Measurements from ENCODE around the gene RAB27A. TPM values are rescaled to one million over a fixed set of nuclear protein-coding genes. Genes with fewer than 3 reads are reported as not detected.

Gene RAB27A
- polyA plus RNA-seq, 1 donor (not counting 4 experiments of a cell fraction or from before 2014, with no cell fraction given): 10.8 TPM

- Histone ChIP-seq H3K9me1 (ENCODE audit: control insufficient read depth, extremely low read depth, insufficient read depth, low read length) (no peaks in the 10 kb centered on the region), H3K79me2 (ENCODE audit: control insufficient read depth, insufficient read depth, low read length) (no peaks in the 10 kb centered on the region), H3K4me1 (ENCODE audit: control insufficient read depth, extremely low read depth, insufficient read depth, low read length) (peaks cover 6% of the 10 kb centered on the region), H3K27ac (ENCODE audit: control insufficient read depth, insufficient read depth, low read length) (no peak overlapping the region), H2AFZ (ENCODE audit: control insufficient read depth, low read length) (no peak overlapping the region), H3K36me3 (ENCODE audit: control insufficient read depth in 2 of 2, extremely low read depth in 1 of 2, insufficient read depth in 2 of 2, low read length in 2 of 2) (no peaks in the 10 kb centered on the region), H4K20me1 (ENCODE audit: control insufficient read depth, extremely low read depth, insufficient read depth, low read length) (no peaks in the 10 kb centered on the region), H3K4me2 (ENCODE audit: control insufficient read depth, extremely low read depth, insufficient read depth, low read depth, low read length) (no peak overlapping the region), H3K9me3 (ENCODE audit: control insufficient read depth, low read depth, low read length) (no peaks in the 10 kb centered on the region), H3K9ac (ENCODE audit: control insufficient read depth, extremely low read depth, insufficient read depth, low read length) (no peak overlapping the region), H3K27me3 (ENCODE audit: control insufficient read depth, extremely low read depth, insufficient read depth, low read length) (no peaks in the 10 kb centered on the region), H3K4me3 (ENCODE audit: control insufficient read depth in 2 of 3, extremely low read depth in 1 of 3, insufficient read depth in 2 of 3, low read depth in 1 of 3, low read length in 3 of 3) (no peak overlapping the region)
- dilution Hi-C loops (cut with MboI; ENCODE audit: extremely low pct_ligation_motif_present, low sequenced_read_pairs): no loop called here
- TF ChIP-seq CTCF (optimal IDR thresholded peaks at IDR 0.05 in 1 of 3, IDR thresholded peaks at IDR 0.05 in 1 of 3, conservative IDR thresholded peaks at IDR 0.05 in 1 of 3; ENCODE audit: extremely low read depth in 1 of 3, insufficient read depth in 2 of 3, low read length in 3 of 3) (no peak), EZH2 (IDR thresholded peaks at IDR 0.05; ENCODE audit: low read length) (no peak)
- FAIRE-seq (no peak), DNase-seq (ENCODE audit: low read depth, low spot score) (no peak)
Observed at GRCh38 chr15:55276324-55276723, 13.3 kb downstream of the RAB27A start.

GRCh38 chr15:55270291-55270690 lies 19.3 kb downstream of the RAB27A start:
- Histone ChIP-seq H3K9me3 (ENCODE audit: control insufficient read depth, low read depth, low read length) (no peaks in the 10 kb centered on the region), H3K4me1 (ENCODE audit: control insufficient read depth, extremely low read depth, insufficient read depth, low read length) (no peaks in the 10 kb centered on the region), H3K27ac (ENCODE audit: control insufficient read depth, insufficient read depth, low read length) (no peak overlapping the region), H3K9me1 (ENCODE audit: control insufficient read depth, extremely low read depth, insufficient read depth, low read length) (no peaks in the 10 kb centered on the region), H3K9ac (ENCODE audit: control insufficient read depth, extremely low read depth, insufficient read depth, low read length) (no peak overlapping the region), H3K4me2 (ENCODE audit: control insufficient read depth, extremely low read depth, insufficient read depth, low read depth, low read length) (no peak overlapping the region), H3K4me3 (ENCODE audit: control insufficient read depth in 2 of 3, extremely low read depth in 1 of 3, insufficient read depth in 2 of 3, low read depth in 1 of 3, low read length in 3 of 3) (no peak overlapping the region), H3K79me2 (ENCODE audit: control insufficient read depth, insufficient read depth, low read length) (no peaks in the 10 kb centered on the region), H3K27me3 (ENCODE audit: control insufficient read depth, extremely low read depth, insufficient read depth, low read length) (no peaks in the 10 kb centered on the region), H4K20me1 (ENCODE audit: control insufficient read depth, extremely low read depth, insufficient read depth, low read length) (no peaks in the 10 kb centered on the region), H2AFZ (ENCODE audit: control insufficient read depth, low read length) (no peak overlapping the region), H3K36me3 (ENCODE audit: control insufficient read depth in 2 of 2, extremely low read depth in 1 of 2, insufficient read depth in 2 of 2, low read length in 2 of 2) (no peaks in the 10 kb centered on the region)
- dilution Hi-C loops (cut with MboI; ENCODE audit: extremely low pct_ligation_motif_present, low sequenced_read_pairs): no loop called here
- FAIRE-seq (no peak), DNase-seq (ENCODE audit: low read depth, low spot score) (no peak)
- TF ChIP-seq CTCF (optimal IDR thresholded peaks at IDR 0.05 in 1 of 3, IDR thresholded peaks at IDR 0.05 in 1 of 3, conservative IDR thresholded peaks at IDR 0.05 in 1 of 3; ENCODE audit: extremely low read depth in 1 of 3, insufficient read depth in 2 of 3, low read length in 3 of 3) (no peak), EZH2 (IDR thresholded peaks at IDR 0.05; ENCODE audit: low read length) (no peak)
